Stimulated activated CD4-positive, alpha-beta T cell treated with anti-CD3 and anti-CD28 coated beads, Interleukin-2, amount 100 ng/mL, for 4 hours (primary cell): Measurements from ENCODE around the gene NR5A1.

Experiments
- DNase-seq: peaks from one replicate; pipeline ENCODE4 v3.0.0-alpha.2; 2020; ENCODE audit warnings: low read depth

NR5A1 gene

GRCh38 chr9:124506931-124507879 is at the start of gene NR5A1:
Gene NR5A1 (minus strand): TSS chr9:124507399. CDS start chr9:124503395, 4,004 bp downstream.
- DNase-seq = no peak

- DNase-seq = no peak
These were observed 47.8 kb upstream of the NR5A1 start for GRCh38 chr9:124555043-124555442.

GRCh38 chr9:124553738-124554137 is 46.5 kb upstream of the NR5A1 start:
- no peak for DNase-seq

GRCh38 chr9:124552273-124552605 is 45.0 kb upstream of the NR5A1 start:
- DNase-seq = no peak

GRCh38 chr9:124551472-124552272 is 44.5 kb upstream of the NR5A1 start:
- DNase-seq = no peak

GRCh38 chr9:124550072-124550471 is 42.9 kb upstream of the NR5A1 start:
- no peak for DNase-seq

- DNase-seq = no peak
These were observed 41.8 kb upstream of the NR5A1 start for GRCh38 chr9:124549016-124549415.

GRCh38 chr9:124544535-124544934 is 37.3 kb upstream of the NR5A1 start:
- no peak for DNase-seq

GRCh38 chr9:124541824-124542223 is 34.6 kb upstream of the NR5A1 start:
- DNase-seq = no peak

- no peak for DNase-seq
These were observed 30.7 kb upstream of the NR5A1 start for GRCh38 chr9:124537926-124538325.

GRCh38 chr9:124535846-124536245 is 28.6 kb upstream of the NR5A1 start:
- no peak for DNase-seq

- no peak for DNase-seq
These were observed 25.7 kb upstream of the NR5A1 start for GRCh38 chr9:124532897-124533296.

GRCh38 chr9:124531115-124531514 is 23.9 kb upstream of the NR5A1 start:
- DNase-seq = no peak

- DNase-seq = no peak
These were observed 23.0 kb upstream of the NR5A1 start for GRCh38 chr9:124530246-124530645.

- DNase-seq = no peak
These were observed 20.6 kb upstream of the NR5A1 start for GRCh38 chr9:124527781-124528180.

GRCh38 chr9:124526174-124526573 is 19.0 kb upstream of the NR5A1 start:
- DNase-seq = no peak

- no peak for DNase-seq
These were observed 15.2 kb upstream of the NR5A1 start for GRCh38 chr9:124522121-124523098.

GRCh38 chr9:124521142-124521541 is 13.9 kb upstream of the NR5A1 start:
- DNase-seq = no peak

GRCh38 chr9:124520206-124520596 is 13.0 kb upstream of the NR5A1 start:
- DNase-seq = no peak

GRCh38 chr9:124518116-124518515 is 10.9 kb upstream of the NR5A1 start:
- no peak for DNase-seq

- no peak for DNase-seq
These were observed 10.4 kb upstream of the NR5A1 start for GRCh38 chr9:124517600-124517999.

- DNase-seq = no peak
These were observed 7.7 kb upstream of the NR5A1 start for GRCh38 chr9:124514874-124515273.
